ENCODE results near the gene AXDND1. TPM values are rescaled to one million over a fixed set of nuclear protein-coding genes. Genes with fewer than 3 reads are reported as not detected.
"Not testable (repeated sequence)": the region's sequence is repeated elsewhere in the genome, so short reads cannot be mapped to it uniquely, and the experiment has no call there.

AXDND1 gene
- total and polyA plus RNA-seq, 2 of the 8 experiments (the other 6 are each of a cell fraction or from before 2014, with no cell fraction given), result 0.61 TPM; not detected in 1

- H3K4ac ChIP-seq (replicated peaks; ENCODE audit: insufficient read length, low read depth, low read length); H3K27me3 ChIP-seq (replicated peaks in 1 of 4; ENCODE audit: control insufficient read depth in 3 of 4, extremely low read depth in 1 of 4, insufficient read depth in 3 of 4, low read length in 3 of 4); H4K20me1 ChIP-seq (replicated peaks in 1 of 2; ENCODE audit: control insufficient read depth in 1 of 2, insufficient read depth in 2 of 2, low read length in 2 of 2); H3K9ac ChIP-seq (replicated peaks in 1 of 4; ENCODE audit: extremely low read depth in 1 of 4, low read depth in 3 of 4, low read length in 3 of 4); H3K27ac ChIP-seq (ENCODE audit: low read depth, low read length); H2BK12ac ChIP-seq (ENCODE audit: low read depth, low read length); POLR2A ChIA-PET (ENCODE audit: partially characterized antibody); H3K4me1 ChIP-seq (replicated peaks in 1 of 4; ENCODE audit: control insufficient read depth in 3 of 4, insufficient read depth in 4 of 4, low read length in 3 of 4); H3K18ac ChIP-seq (ENCODE audit: extremely low read depth, low read length); H4K91ac ChIP-seq (replicated peaks; ENCODE audit: insufficient read length, low read length); H2BK20ac ChIP-seq (ENCODE audit: low read length); H4K8ac ChIP-seq (ENCODE audit: extremely low read depth, insufficient read depth, low read length); H4K5ac ChIP-seq (ENCODE audit: insufficient read length, low read depth, low read length); H3K56ac ChIP-seq (replicated peaks; ENCODE audit: insufficient read length, low read depth, low read length); FAIRE-seq; H2AK5ac ChIP-seq (ENCODE audit: low read depth, low read length); H2BK120ac ChIP-seq (replicated peaks; ENCODE audit: low read depth, low read length); H3K4me2 ChIP-seq (ENCODE audit: insufficient read depth in 1 of 2, low read depth in 2 of 2, low read length in 2 of 2); H3K14ac ChIP-seq (ENCODE audit: insufficient read length); H3K36me3 ChIP-seq (ENCODE audit: control insufficient read depth in 2 of 4, insufficient read depth in 4 of 4, low read length in 3 of 4); H2BK5ac ChIP-seq (ENCODE audit: low read depth, low read length); H2BK15ac ChIP-seq (ENCODE audit: low read length); H3K9me3 ChIP-seq (ENCODE audit: insufficient read depth in 2 of 2, low read depth in 1 of 2, low read length in 1 of 2); DNase-seq (ENCODE audit: low read depth in 1 of 2, low spot score in 2 of 2); H3K23ac ChIP-seq (ENCODE audit: insufficient read length); H3K23me2 ChIP-seq (ENCODE audit: low read depth, low read length); H3K79me2 ChIP-seq (ENCODE audit: control insufficient read depth in 1 of 2, insufficient read depth in 2 of 2, low read length in 2 of 2); H2AFZ ChIP-seq (ENCODE audit: low read length); H3K79me1 ChIP-seq (ENCODE audit: low read depth, low read length); H3K4me3 ChIP-seq (ENCODE audit: extremely low read depth in 1 of 4, insufficient read depth in 2 of 4, low read depth in 3 of 4, low read length in 4 of 4): not testable (repeated sequence)
- WGBS, 2 experiments (ENCODE audit: extremely low coverage in 1 of 2, insufficient coverage in 1 of 2, insufficient read length in 1 of 2, insufficient replicate concordance in 2 of 2, low coverage in 1 of 2, low lambda C conversion rate in 2 of 2, missing lambda C conversion rate in 1 of 2), result 80% methylated on average over 10 of the region's 10 CpGs; no CpG with 5 or more reads in 1 of the 2 experiments
- CTCF ChIA-PET (ENCODE audit: partially characterized antibody), result interaction anchor here (1.1 kb wide), 1 partner anchor 105 kb away, joined by 3 read pairs; no protein-coding TSS in a partner anchor
These were observed 77.1 kb downstream of the AXDND1 start for GRCh38 chr1:179442846-179443245.
